ENCODE measurements around the gene GFRA4.

GRCh38 chr20:3628502-3629314 is 34.5 kb downstream of the GFRA4 start:
- no peak for TF ChIP-seq CTCF (IDR thresholded peaks at IDR 0.05; ENCODE audit: extremely low read depth in 1 of 2, insufficient read depth in 1 of 2, low read depth in 1 of 2, low read length in 2 of 2)
- TF ChIP-seq POLR2A (IDR thresholded peaks at IDR 0.05; ENCODE audit: low read depth, low read length) = no peak
- no peak for TF ChIP-seq MYC (IDR thresholded peaks at IDR 0.05; ENCODE audit: low read depth, low read length)
- no peak for TF ChIP-seq JUN (IDR thresholded peaks at IDR 0.05; ENCODE audit: borderline replicate concordance, insufficient read depth, insufficient read length, low read depth)
- TF ChIP-seq EZH2 (IDR thresholded peaks at IDR 0.05; ENCODE audit: borderline replicate concordance, low read depth, low read length, severe bottlenecking) = no peak
- no peak for TF ChIP-seq POLR2AphosphoS5 (IDR thresholded peaks at IDR 0.05; ENCODE audit: insufficient read depth, low read depth, low read length)
- TF ChIP-seq MAX (IDR thresholded peaks at IDR 0.05; ENCODE audit: insufficient read depth, insufficient read length) = no peak
- no peak for TF ChIP-seq GATA2 (IDR thresholded peaks at IDR 0.05; ENCODE audit: insufficient read depth, insufficient read length, low read depth, low read length)
- TF ChIP-seq FOS (IDR thresholded peaks at IDR 0.05; ENCODE audit: borderline replicate concordance, insufficient read depth, low read length) = no peak

Measured in endothelial cell of umbilical vein (primary cell).